ENCODE results near the gene ENPP5.
A peak's percentile ranks its signal among the peaks of the same experiment; 100 is the strongest.
"Not testable (repeated sequence)": the region's sequence is repeated elsewhere in the genome, so short reads cannot be mapped to it uniquely, and the experiment has no call there.

Gene ENPP5

DNA sequence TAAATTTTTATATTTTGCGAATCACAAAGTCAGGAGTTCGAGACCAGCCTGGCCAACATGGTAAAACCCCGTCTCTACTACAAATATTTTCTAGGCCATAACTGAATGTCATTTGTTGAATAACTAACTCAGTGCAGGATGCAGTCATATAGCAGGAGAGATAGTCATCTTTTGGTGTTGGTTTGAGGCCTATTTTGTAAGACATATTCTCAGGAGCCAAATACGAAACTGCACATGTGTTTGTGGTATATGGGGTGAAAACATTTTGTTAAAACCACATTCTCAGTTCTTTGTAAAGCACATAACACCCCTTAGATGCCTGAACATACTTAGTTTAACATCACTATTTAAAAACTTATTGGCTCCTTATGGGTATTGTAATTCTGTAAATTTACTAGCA lies 4.7 kb upstream of the ENPP5 start:
- DNase-seq (ENCODE audit: low read depth in 3 of 3) = no peak

DNA sequence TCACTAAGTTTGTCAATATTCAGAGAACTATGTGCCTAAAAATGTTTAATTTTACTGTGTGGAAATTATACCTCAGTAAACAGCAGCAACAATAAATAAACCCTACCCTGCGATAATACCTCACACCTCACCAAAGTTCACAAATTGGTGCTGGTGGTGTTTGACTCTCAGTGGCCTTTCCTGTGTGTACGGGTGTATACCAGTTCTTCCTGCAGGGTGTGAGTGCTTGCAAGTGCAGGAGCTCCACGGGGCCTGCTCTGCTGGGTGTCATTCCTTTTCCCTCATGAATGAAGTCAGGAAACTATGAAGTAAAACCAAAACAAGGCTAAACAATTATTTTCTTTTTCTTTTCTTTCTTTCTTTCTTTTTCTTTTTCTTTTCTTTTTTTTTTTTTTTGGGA lies 4.1 kb upstream of the ENPP5 start:
- no peak for DNase-seq (ENCODE audit: low read depth in 3 of 3)

DNA sequence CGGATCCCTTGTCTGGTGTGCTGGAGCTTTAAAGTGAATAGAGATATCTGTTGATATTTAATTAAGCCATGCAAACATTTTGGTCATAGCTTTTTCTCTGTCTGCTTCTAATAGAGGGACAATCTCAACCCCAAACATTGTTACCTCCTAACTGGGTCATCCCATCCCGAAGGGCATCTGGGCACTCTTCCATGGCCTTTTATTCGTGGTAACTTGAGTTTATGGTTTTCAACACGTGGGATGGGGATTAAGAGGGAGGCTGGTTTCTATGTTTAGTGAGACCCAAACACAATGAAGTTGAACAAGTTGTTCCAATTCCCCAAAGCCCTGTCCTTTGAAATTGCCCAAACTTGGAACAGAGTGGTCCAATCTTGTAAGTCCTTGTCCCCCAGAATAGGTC lies 1.4 kb upstream of the ENPP5 start:
- DNase-seq (ENCODE audit: low read depth in 3 of 3) = no peak

DNA sequence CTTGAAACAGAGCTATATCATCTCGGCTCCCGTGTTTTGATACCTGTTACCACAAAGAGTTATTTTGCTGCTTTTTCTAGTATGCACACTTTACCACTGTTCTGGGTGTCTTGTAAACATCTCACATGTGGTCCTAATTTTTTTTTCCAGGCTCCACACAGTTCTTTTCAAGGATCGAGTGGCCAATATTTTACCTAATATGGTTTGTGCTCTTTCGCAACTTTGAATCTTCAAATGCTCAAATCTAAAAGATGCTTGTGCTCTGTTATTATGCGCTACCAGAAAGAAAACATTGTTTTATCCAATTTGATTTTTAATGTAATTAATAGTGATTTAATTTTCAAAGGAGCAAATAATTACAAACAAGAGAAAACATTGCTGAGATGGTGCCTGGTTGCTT lies 10.7 kb downstream of the ENPP5 start:
- no peak for DNase-seq (ENCODE audit: low read depth in 3 of 3)

DNA sequence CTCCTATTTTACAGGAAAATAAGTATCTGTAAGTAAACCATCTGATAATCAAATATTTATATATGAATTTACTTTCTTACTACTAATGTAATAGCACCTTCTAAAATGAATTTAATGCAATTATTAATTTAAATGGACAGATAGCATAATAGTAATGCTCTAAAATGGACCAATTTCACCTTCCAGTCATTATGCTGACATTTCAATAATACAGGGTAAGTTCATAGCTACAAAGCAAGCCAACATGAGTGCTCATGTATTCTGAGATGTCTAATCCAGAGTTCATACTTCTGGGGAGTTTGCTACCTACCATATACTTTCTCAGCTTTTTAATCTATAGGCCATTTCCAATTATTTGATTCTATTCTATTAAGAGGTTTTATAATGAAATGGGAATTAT lies 11.6 kb downstream of the ENPP5 start:
- no peak for DNase-seq (ENCODE audit: low read depth in 3 of 3)

DNA sequence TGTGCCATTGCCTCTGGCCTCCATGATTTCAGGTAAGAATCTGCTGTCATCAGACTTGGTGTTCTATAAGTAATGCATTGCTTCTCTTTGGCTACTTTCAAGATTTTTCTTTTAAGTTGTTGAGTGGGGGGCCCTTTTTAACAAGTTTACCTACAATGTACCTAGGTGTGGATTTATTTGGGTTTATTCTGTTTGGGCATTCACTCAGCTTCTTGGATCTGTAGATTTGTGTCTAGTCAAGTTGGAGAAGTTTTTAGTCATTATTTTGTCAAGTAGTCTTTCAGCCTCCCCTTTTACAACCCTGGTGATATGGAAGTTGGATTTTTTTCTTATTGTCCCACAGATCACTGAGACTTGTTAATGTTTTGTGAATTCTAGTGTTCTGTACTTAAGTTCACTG lies 14.1 kb downstream of the ENPP5 start:
- DNase-seq (ENCODE audit: low read depth in 3 of 3) = no peak

DNA sequence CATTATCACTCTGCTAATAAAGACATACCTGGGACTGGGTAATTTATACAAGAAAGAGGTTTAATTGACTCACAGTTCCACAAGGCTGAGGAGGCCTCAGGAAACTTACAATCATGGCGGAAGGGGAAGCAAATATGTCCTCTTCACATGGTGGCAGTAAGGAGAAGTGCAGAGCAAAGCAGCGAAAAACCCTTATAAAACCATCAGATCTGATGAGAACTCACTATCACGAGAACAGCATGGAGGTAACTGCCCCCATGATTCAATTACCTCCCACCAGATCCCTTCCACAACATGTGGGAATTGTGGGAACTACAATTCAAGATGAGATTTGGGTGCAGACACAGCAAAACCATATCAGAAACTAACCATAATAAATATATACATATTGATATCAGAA lies 21.7 kb downstream of the ENPP5 start:
- DNase-seq (ENCODE audit: low read depth in 3 of 3) = not testable (repeated sequence)

DNA sequence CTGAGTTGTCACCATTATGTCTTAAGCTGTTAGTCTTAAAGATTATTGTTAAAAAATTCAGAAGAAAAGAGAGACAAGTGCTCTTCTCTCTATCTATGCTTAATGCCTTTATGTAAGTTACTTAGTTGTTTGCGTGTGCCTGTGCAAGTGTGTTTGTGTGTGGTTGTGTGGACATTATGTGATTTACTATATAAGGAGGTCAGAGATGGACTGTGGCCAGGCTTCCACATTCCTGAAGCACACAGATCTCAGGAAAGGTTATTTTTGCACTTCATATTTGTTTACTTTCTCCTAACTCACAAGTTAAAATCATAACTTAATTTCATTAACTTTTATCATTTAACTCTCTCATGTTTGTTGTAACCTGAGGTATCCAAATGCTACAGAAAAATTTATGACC lies 26.5 kb downstream of the ENPP5 start:
- DNase-seq (ENCODE audit: low read depth in 3 of 3) = no peak

DNA sequence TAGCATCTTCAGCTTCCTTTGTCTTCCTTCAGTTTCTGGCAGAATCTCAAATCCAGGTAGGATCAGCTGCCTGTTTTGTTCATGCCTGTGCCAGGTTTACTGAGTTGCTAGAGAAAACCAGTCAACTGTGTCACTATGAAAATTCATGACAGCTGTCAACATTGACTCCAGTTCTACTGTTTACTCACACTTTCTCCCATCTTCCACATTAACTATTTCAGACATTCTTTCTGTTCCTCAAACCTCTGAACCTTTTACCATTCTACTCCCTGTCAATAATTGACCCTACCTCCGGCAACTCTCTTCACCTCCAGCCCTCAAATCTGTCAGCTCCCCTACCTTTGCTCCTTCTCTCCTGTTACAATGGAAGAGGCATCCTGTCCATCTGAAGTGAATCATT lies 32.5 kb downstream of the ENPP5 start:
- DNase-seq (ENCODE audit: low read depth in 3 of 3) = no peak

DNA sequence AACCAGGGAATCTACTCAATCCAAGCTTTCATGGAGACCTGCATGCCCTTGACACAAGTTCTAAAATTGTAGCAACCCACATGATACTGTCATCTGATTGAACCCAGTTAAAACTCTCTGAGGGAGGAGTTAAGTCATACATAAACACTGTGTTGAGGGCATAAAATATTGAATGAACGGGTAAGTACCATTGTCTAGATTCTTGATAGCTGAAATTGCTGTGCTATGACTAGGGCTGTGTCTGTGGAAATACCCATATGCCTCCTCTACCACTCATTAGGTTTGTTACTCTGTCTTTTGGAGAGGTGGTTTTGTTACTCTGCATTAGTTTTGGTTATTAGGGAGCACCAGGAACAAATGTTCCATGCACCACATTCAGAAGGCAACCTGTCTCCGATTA lies 33.4 kb downstream of the ENPP5 start:
- no peak for DNase-seq (ENCODE audit: low read depth in 3 of 3)

DNA sequence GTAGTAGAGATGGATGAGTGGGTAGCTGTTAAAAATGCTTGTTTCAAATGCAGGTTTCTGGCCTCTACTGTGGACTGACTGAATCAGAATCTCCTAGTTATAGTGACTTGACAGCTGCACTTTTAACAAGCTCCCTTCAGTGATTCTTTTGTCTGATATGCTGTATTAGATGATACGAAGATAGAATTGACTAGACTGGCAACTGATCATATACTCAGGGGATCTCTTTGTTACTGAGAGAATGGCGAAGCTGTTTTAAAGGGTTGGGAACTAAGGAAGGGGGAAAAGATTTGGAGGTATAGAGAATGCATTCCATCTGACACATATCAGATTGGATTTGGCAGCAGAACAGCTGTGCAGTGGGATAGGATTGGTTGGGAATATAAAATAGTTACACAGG lies 33.9 kb downstream of the ENPP5 start:
- DNase-seq (ENCODE audit: low read depth in 3 of 3) = no peak

DNA sequence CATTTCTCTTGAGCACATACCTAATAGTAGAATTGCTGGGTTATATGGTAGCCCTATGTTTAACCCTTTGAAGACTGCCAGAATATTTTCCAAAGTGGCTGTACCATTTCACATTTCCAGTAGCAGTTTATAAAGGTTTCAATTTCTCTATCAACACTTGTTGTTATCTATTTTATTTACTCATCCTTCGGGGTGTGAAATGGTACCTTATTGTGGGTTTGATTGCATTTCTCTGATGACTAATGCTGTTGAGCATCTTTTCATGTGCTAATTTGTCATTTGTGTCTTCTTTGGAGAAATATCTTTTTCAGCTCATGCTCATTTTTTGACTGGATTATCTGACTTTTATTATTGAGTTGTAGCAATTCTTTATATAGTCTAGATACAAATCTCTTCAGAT lies 35.6 kb downstream of the ENPP5 start:
- no peak for DNase-seq (ENCODE audit: low read depth in 3 of 3)

DNA sequence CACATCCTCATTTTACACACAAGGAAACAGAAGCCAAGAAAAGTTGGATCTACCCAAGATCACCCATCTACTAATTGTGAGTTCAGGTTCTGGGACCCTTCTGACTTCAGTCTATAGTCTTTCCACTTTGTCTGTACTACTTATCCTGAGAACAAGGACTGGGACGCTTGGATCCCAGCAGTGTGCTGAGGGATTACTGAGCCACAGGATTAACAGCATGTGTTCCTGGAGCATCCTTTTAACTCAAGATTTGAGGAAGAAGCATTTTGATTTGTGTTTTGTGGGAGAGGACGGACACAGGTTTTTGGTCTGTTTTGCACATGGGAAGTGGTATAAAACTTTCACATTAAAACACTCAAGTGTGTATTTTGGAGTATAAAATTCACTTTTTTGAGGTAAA lies 36.6 kb downstream of the ENPP5 start:
- DNase-seq (ENCODE audit: low read depth in 3 of 3) = no peak

DNA sequence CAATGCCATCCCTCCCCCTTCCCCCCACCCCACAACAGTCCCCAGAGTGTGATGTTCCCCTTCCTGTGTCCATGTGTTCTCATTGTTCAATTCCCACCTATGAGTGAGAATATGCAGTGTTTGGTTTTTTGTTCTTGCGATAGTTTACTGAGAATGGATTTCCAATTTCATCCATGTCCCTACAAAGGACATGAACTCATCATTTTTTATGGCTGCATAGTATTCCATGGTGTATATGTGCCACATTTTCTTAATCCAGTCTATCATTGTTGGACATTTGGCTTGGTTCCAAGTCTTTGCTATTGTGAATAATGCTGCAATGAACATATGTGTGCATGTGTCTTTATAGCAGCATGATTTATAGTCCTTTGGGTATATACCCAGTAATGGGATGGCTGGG lies 39.5 kb downstream of the ENPP5 start:
- DNase-seq (ENCODE audit: low read depth in 3 of 3) = not testable (repeated sequence)

DNA sequence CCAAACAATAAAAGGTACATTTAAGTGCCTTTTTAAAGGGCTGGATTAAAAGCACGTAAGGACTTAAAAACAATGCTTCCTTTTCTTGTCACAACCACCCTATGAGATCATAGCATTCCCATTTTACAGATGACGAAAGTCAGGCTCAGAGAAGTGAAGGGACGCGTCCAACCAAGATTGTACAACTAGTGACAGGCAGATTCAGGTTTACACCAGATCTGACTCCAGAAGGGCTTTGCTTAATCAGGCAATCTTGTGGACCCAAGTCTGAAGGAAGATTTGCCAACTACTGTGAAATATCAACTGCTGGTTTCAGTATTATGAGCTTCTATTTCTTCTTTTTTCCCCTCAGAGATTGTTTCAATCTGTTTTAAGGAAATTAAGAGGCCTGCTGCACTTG lies 40.1 kb downstream of the ENPP5 start:
- DNase-seq (ENCODE audit: low read depth in 3 of 3) = no peak

DNA sequence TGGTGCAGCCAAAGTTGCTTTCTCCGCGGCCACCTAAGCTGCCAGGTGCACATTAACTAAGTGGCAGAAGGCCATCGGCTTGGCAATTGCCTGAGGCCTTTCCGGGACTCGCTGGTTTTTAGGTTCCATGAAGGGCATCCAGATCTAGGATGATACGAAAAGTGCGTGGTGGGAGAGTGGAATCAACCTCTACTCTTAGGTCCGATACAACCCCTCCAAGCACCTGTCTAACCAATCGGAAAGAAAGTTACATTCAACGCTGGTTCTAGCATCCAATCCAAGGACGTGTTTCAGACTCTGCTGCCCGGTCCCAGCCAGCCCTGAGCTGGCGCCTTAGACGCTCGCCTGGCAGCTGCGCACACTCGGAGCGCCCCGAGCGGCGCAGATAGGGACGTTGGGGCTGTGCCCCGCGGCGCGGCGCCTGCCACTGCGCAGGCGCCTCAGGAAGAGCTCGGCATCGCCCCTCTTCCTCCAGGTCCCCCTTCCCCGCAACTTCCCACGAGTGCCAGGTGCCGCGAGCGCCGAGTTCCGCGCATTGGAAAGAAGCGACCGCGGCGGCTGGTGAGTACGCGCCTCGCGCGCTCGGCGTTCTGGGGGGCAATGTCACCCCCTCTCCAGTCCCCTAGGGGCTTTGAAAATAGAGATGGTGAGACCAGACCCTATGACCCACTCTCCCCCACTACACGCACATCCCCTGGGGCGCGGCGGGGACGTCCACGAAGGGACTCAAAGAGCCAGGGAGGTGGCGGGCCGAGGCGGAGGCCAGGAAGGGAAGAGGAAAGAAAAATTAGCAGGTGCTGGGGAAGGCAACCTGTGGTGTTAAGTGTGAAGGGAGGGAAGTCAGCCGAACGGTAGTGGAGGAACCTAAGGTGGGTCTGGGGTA lies 40.9 kb downstream of the ENPP5 start, which contains the start of gene ENPP4:
TSS of gene ENPP4 (plus strand) at position 361 of the 883 bp plus-strand sequence. CDS start 9,595 bp downstream, outside the sequence.
- DNase-seq (ENCODE audit: low read depth in 3 of 3) = peak; percentile 68 to 86 (median 81)

DNA sequence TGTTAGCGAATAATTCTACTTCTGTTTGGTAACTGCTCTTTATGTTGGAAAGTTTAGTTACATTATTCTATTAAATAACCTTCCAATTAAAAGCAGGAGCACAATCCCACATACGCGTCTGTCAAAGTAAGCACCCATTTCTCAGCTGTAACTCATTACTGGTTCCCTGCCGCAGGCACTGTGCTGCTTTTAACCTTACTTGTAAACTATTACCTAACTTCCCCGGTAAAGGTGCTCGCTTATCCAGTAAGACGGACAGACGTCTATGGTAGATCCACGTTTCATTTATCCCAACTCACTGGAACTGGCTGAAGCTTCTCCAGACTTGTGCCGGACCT lies 41.5 kb downstream of the ENPP5 start:
- DNase-seq (ENCODE audit: low read depth in 3 of 3) = no peak

DNA sequence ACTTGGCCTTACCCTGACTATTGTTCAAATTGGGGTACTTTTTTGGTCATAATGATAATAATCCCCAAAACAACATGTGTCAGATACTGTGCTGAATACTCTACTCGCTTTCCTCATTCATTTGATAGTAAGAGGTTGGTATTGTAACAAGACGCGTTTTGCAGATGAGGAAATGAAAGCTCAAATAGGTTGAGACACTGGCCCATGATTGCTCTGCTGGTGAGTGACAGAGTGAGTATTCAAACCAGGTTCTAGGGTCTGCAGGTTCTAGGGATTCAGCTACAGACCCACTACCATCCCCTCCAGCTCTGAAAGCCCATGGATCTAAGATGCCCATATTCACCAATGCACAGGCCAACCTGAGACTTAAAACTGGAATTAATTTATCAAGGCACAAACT lies 42.3 kb downstream of the ENPP5 start:
- DNase-seq (ENCODE audit: low read depth in 3 of 3) = no peak

DNA sequence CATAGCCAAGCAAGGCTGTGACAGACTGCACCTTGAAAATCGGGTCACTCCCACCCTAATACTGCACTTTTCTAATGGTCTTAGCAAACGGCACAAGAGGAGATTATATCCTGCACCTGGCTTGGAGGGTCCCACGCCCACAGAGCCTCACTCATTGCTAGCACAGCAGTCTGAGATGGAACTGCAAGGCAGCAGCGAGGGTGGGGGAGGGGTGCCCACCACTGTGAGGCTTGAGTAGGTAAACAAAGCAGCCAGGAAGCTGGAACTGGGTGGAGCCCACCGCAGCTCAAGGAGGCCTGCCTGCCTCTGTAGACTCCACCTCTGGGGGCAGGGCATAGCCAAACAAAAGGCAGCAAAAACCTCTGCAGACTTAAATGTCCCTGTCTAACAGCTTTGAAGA lies 51.1 kb downstream of the ENPP5 start:
- DNase-seq (ENCODE audit: low read depth in 3 of 3) = not testable (repeated sequence)

DNA sequence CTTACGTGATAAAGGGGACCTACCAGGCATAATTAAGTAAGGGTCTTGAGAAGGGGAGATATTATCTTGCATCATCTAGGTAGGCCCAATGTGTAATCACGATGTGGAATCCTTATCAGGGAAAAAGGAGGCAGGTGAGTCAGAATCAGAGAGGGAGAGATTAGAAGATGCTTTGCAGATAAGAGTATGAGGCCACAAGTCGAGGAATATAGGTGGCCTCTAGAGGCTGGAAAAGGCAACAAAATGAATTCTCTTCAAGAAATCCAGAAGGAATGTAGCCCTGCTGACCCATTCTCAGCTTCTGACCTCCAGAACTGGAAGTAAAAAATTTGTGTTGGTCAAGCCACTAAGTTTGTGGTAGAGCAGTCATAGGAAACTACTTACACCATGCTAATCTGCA lies 51.9 kb downstream of the ENPP5 start:
- no peak for DNase-seq (ENCODE audit: low read depth in 3 of 3)

DNA sequence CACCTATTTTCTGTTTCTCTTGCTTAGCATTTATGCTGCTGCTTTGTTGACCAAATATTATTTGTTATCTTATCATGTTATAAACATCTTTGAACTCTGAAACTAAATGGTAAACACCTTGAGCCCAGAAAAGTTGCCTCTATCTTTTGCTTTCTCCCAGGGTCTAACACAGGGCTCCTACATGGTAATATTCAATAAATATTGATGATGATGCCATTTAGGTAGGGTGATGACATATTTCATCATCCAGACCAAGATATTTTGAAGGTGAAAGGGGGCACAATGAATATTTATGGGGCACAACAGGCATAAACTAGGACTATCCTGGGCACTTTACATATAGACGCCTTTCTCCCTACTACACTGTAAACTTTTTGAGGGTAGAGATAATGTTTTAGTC lies 52.6 kb downstream of the ENPP5 start:
- DNase-seq (ENCODE audit: low read depth in 3 of 3) = no peak

DNA sequence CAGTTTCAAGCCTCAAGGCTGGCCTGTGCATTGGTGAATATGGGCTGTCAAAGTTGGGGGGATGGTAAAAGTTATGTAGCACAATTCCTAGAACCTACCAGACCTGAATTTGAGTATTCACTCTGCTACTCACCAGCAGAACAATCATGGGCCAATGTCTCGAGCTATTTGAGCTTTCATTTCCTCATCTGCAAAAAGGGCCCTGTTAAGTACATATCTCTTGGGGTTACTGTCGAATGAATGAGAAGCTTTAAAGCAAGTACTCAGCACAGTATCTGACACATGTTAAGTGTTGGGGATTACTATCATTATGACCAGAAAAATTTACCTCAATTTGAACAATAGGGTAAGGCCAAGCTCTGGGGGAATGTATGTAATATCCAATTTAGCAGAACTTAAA lies 54.5 kb downstream of the ENPP5 start:
- DNase-seq (ENCODE audit: low read depth in 3 of 3) = no peak

DNA sequence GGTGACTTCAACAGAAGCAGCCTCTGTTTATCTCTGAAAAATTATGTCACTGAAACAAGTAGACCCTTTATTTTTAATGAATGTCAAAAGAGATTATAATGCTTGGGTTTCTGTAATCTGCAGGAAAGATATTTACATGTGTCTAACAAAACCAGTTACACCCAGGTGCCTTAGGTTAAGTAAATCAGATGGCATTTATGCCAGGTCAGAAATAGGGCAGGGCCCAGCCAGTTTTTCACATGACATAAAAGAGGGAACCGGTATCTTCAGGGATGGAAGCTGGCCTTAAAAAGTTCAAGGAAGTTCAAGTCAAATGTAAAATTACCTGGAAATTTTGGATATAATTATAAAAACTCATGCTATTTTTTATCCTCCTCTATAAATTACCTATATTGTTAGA lies 55.1 kb downstream of the ENPP5 start:
- no peak for DNase-seq (ENCODE audit: low read depth in 3 of 3)

DNA sequence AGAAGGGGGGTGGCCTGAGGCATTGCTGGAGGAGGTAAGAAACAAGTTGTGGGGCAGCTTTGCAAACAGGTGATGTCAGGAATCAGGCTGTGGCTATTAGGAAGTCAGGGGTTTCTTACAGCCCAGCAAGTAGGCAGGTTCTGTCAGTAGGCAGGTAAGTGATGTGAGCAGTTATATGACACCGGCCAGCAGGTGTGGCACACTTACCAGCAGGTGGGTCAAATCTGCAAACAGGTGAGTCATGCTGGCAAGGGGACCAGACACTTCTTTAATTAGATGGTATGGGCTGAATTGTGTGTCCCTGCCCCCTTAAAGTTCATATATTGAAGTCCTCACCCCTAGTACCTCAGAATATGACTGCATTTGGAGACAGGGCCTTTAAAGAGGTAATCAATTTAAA lies 57.4 kb downstream of the ENPP5 start:
- no peak for DNase-seq (ENCODE audit: low read depth in 3 of 3)
